ENCODE results near the gene RPS19.

GRCh38 chr19:41862445-41862986 is 2.5 kb downstream of the RPS19 start:
- no peak for TF ChIP-seq CTCF (conservative IDR thresholded peaks at IDR 0.05 in 1 of 2, IDR thresholded peaks at IDR 0.05 in 1 of 2; ENCODE audit: extremely low read depth in 1 of 2, insufficient read depth in 1 of 2, low read depth in 1 of 2, low read length in 2 of 2)
- no peak for TF ChIP-seq EZH2 (IDR thresholded peaks at IDR 0.05; ENCODE audit: borderline replicate concordance, low read length)
